ENCODE results near the gene ZNF628. TPM values are rescaled to one million over a fixed set of nuclear protein-coding genes. Genes with fewer than 3 reads are reported as not detected.

Gene ZNF628
- total and polyA plus RNA-seq, 9 donors = 3.8 to 18.4 (median 8.7) TPM; not detected in 1

GRCh38 chr19:55483706-55484592 lies 7.5 kb downstream of the ZNF628 start:
- WGBS, 3 donors = 76 to 83% (median 78%) methylated on average over 34 to 46 of the region's 46 CpGs
- TF ChIP-seq EP300 (IDR thresholded peaks at IDR 0.05) (no peak), CTCF (IDR thresholded peaks at IDR 0.05) (no peak), POLR2A (IDR thresholded peaks at IDR 0.05) (no peak)
- intact Hi-C loops (cut with DNase I) = no loop called here
- Histone ChIP-seq H3K9me3 (no peaks in the 10 kb centered on the region), H3K36me3 (no peaks in the 10 kb centered on the region), H3K4me3 (peak overlapping the region; percentile 72), H3K27me3 (no peaks in the 10 kb centered on the region), H3K27ac (no peak overlapping the region), H3K4me1 (ENCODE audit: insufficient read depth) (peaks cover 28% of the 10 kb centered on the region)
- peak in 3 of 5 donors; percentile 48 to 57 (median 50) for DNase-seq

DNA sequence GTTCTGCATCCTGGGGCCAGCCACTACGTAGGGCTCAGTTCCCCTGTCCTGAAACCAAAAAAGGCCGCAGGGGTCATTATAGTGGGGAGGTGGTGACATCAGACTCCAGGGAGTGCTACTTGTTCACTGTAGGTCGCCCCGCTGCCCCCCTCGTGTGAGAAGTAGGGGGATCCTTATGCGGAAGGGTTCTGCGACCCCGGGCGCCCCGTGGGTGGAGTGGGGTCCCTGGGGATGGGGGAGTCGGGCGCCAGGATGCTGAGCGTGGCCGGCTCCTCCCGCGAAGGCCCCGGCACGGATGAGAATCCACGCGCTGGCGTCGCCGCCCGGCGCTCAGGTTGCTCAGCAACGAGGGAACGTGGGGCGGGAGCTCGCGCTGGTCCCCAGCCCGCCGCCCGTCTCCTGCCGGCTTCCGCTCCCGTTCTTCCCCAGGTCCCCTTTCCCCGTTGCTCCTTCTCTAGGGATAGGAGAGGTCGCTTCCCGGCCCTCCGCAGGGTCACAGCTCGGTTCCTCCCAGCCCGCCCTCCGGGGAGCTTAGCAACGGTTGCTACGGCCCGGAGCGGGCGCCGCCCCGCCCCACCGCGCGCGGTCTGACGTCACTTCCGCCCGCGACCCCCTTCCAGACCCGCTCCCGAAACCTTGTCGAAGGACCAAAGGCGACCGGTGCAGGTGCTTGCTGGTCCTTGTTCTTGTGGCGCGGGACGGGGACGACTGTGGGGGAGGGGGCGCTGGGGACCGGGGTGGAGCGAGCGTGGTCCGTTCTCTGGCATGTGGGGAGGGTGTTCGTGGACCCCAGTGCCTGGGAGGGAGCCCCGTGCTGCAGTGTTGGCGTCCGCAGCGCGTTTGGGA lies 8.4 kb downstream of the ZNF628 start, which contains the start of gene NAT14:
Gene NAT14 (plus strand): TSS at position 596 of the 846 bp plus-strand sequence. CDS start 521 bp downstream, outside the sequence.
- H3K27ac ChIP-seq = peak within 1 kb of the TSS; percentile 85 to 89
- no peaks in the 10 kb centered on the region for H3K9me3 ChIP-seq
- intact Hi-C loops (cut with DNase I) = no loop called here
- peaks cover 28% of the 10 kb centered on the region for H3K4me1 ChIP-seq (ENCODE audit: insufficient read depth)
- peak within 1 kb of the TSS; percentile 72 for H3K4me3 ChIP-seq
- WGBS, 3 donors = 1 to 2% (median 2%) methylated on average over 47 to 78 of the region's 78 CpGs
- TF ChIP-seq POLR2A (IDR thresholded peaks at IDR 0.05) (peak; percentile 20), EP300 (IDR thresholded peaks at IDR 0.05) (no peak)
- H3K27me3 ChIP-seq = no peaks in the 10 kb centered on the region
- peak; percentile 70 to 86 (median 80) for DNase-seq
- H3K36me3 ChIP-seq = no peaks in the 10 kb centered on the region

- peak in 2 of 5 donors; percentile 50 to 52 for DNase-seq
- Histone ChIP-seq H3K27me3 (no peaks in the 10 kb centered on the region), H3K27ac (peak overlapping the region; percentile 85 to 89), H3K9me3 (no peaks in the 10 kb centered on the region), H3K4me1 (ENCODE audit: insufficient read depth) (peaks cover 28% of the 10 kb centered on the region), H3K36me3 (no peaks in the 10 kb centered on the region), H3K4me3 (peak overlapping the region; percentile 72)
- intact Hi-C loops (cut with DNase I) = no loop called here
- TF ChIP-seq EP300 (IDR thresholded peaks at IDR 0.05) = no peak
- TF ChIP-seq POLR2A (IDR thresholded peaks at IDR 0.05) = no peak
- no peak for TF ChIP-seq CTCF (IDR thresholded peaks at IDR 0.05)
- 24 to 42% (median 28%) methylated on average over 16 to 18 of the region's 18 CpGs for WGBS, 3 donors
Observed at GRCh38 chr19:55485439-55486011, 9.1 kb downstream of the ZNF628 start.

GRCh38 chr19:55486043-55486970 lies 9.9 kb downstream of the ZNF628 start:
- Histone ChIP-seq H3K4me1 (ENCODE audit: insufficient read depth) (peaks cover 28% of the 10 kb centered on the region), H3K27me3 (no peaks in the 10 kb centered on the region), H3K4me3 (peak overlapping the region; percentile 5), H3K9me3 (no peaks in the 10 kb centered on the region), H3K27ac (peak overlapping the region; percentile 85 to 89), H3K36me3 (no peaks in the 10 kb centered on the region)
- peak in 4 of 5 donors; percentile 32 to 72 (median 69) for DNase-seq
- intact Hi-C loops (cut with DNase I) = no loop called here
- 68 to 77% (median 68%) methylated on average over 27 to 53 of the region's 53 CpGs for WGBS, 3 donors
- TF ChIP-seq CTCF (IDR thresholded peaks at IDR 0.05) (peak in 1 of 3 donors; percentile 17), POLR2A (IDR thresholded peaks at IDR 0.05) (no peak)

Data from ovary (tissue), 9 donors.